Activated CD4-positive, alpha-beta T cell treated with anti-CD3 and anti-CD28 coated beads, Interleukin-2, amount 50 U/mL, for 1 hour (primary cell): ENCODE results near the gene LRP6.
"Not testable (repeated sequence)": the region's sequence is repeated elsewhere in the genome, so short reads cannot be mapped to it uniquely, and the experiment has no call there.

Source experiments
- DNase-seq: peaks from one replicate; pipeline ENCODE4 v3.0.0-alpha.2; 2020

LRP6 gene

GRCh38 chr12:12178559-12178958, 88.3 kb downstream of the LRP6 start:
- DNase-seq, result no peak

- DNase-seq, result no peak
Measured at GRCh38 chr12:12176402-12176801, 90.4 kb downstream of the LRP6 start.

GRCh38 chr12:12171991-12172511, 94.8 kb downstream of the LRP6 start:
- DNase-seq, result no peak

GRCh38 chr12:12167847-12168246, 99.0 kb downstream of the LRP6 start:
- DNase-seq, result no peak

GRCh38 chr12:12166751-12167150, 100.1 kb downstream of the LRP6 start:
- DNase-seq, result no peak

- no peak for DNase-seq
Measured at GRCh38 chr12:12159988-12160387, 106.9 kb downstream of the LRP6 start.

- DNase-seq, result no peak
Measured at GRCh38 chr12:12158858-12159257, 108.0 kb downstream of the LRP6 start.

- DNase-seq, result no peak
Measured at GRCh38 chr12:12157424-12157823, 109.4 kb downstream of the LRP6 start.

GRCh38 chr12:12156828-12157227, 110.0 kb downstream of the LRP6 start:
- no peak for DNase-seq

GRCh38 chr12:12156116-12156515, 110.7 kb downstream of the LRP6 start:
- DNase-seq, result no peak

GRCh38 chr12:12153596-12153995, 113.2 kb downstream of the LRP6 start:
- DNase-seq, result no peak

GRCh38 chr12:12147111-12147510, 119.7 kb downstream of the LRP6 start:
- DNase-seq, result no peak

- DNase-seq, result not testable (repeated sequence)
Measured at GRCh38 chr12:12144531-12144930, 122.3 kb downstream of the LRP6 start.

- no peak for DNase-seq
Measured at GRCh38 chr12:12141000-12141399, 125.8 kb downstream of the LRP6 start.

- DNase-seq, result no peak
Measured at GRCh38 chr12:12138203-12139154, 128.4 kb downstream of the LRP6 start.

GRCh38 chr12:12133785-12134184, 133.1 kb downstream of the LRP6 start:
- DNase-seq, result no peak

- DNase-seq, result no peak
Measured at GRCh38 chr12:12133259-12133658, 133.6 kb downstream of the LRP6 start.

- DNase-seq, result no peak
Measured at GRCh38 chr12:12128670-12129069, 138.2 kb downstream of the LRP6 start.

GRCh38 chr12:12127304-12127703, 139.5 kb downstream of the LRP6 start:
- no peak for DNase-seq

- DNase-seq, result no peak
Measured at GRCh38 chr12:12126551-12126950, 140.3 kb downstream of the LRP6 start.

- DNase-seq, result no peak
Measured at GRCh38 chr12:12123036-12123604, 143.7 kb downstream of the LRP6 start.

GRCh38 chr12:12121061-12121460, 145.8 kb downstream of the LRP6 start:
- DNase-seq, result no peak

- DNase-seq, result no peak
Measured at GRCh38 chr12:12116677-12117076, 150.2 kb downstream of the LRP6 start.

- no peak for DNase-seq
Measured at GRCh38 chr12:12115514-12115913, 151.3 kb downstream of the LRP6 start.
